Esophagus squamous epithelium (tissue), 4 donors: Measurements from ENCODE around the gene LDLR.

Experiments
- POLR2A ChIP-seq, 4 donors: fragments of 450-650 bp; IDR thresholded peaks; one replicate each; pipeline ENCODE4 v1.6.1; 2017; ENCODE audit warnings: antibody characterized with exemption in 4 of 4, mild to moderate bottlenecking in 4 of 4, moderate library complexity in 3 of 4
- TF ChIP-seq, protein P1 (sequence below), 6 experiments: fragments of 450-650 bp in 4 of 6; fragments of 200-600 bp in 2 of 6; sonication (generic) in 2 of 6; IDR thresholded peaks; one replicate each; pipeline ENCODE4 v1.5.1; 2016 to 2019; ENCODE audit warnings: antibody characterized with exemption in 6 of 6, mild to moderate bottlenecking in 4 of 6, moderate library complexity in 4 of 6

DNA sequence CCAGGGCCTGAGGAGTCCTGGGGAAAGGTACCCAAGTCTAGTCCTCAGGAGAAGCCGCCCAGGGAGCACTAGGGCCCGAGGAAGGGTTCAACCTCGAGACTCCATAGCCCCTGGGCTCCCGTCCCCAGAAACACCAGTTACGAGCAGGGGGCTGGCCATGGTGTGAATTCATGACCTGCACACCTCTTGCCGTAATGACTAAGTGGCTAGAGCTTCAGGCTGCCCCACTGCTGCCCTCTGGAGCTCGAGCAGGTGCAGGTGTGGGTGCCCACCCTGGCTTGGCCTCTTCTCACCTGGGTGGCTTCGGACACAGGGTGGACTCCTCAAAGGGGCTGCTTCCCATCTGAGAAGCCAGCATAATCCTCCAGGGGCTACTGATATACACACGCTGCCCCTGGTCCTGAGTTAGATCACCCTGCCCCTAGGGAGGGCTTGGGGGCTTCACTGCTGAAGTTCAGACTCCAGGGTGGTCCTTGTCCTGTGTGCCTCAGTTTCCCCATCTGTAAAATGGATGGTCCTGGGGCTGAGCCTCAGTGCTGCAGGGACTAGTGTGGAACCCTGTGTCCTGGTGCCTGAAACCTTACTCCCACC lies 52.8 kb downstream of the LDLR start:
- TF ChIP-seq, protein P1, sequence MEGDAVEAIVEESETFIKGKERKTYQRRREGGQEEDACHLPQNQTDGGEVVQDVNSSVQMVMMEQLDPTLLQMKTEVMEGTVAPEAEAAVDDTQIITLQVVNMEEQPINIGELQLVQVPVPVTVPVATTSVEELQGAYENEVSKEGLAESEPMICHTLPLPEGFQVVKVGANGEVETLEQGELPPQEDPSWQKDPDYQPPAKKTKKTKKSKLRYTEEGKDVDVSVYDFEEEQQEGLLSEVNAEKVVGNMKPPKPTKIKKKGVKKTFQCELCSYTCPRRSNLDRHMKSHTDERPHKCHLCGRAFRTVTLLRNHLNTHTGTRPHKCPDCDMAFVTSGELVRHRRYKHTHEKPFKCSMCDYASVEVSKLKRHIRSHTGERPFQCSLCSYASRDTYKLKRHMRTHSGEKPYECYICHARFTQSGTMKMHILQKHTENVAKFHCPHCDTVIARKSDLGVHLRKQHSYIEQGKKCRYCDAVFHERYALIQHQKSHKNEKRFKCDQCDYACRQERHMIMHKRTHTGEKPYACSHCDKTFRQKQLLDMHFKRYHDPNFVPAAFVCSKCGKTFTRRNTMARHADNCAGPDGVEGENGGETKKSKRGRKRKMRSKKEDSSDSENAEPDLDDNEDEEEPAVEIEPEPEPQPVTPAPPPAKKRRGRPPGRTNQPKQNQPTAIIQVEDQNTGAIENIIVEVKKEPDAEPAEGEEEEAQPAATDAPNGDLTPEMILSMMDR (IDR thresholded peaks at IDR 0.05): no peak
- no peak for TF ChIP-seq POLR2A (IDR thresholded peaks at IDR 0.05)
